Stimulated activated CD4-positive, alpha-beta T cell treated with anti-CD3 and anti-CD28 coated beads, Interleukin-15, amount 100 ng/mL, for 48 hours (primary cell): ENCODE data around the gene ASCL2.
"Not testable (repeated sequence)": the region's sequence is repeated elsewhere in the genome, so short reads cannot be mapped to it uniquely, and the experiment has no call there.

Experiments used
- DNase-seq, 2 donors: peaks; one replicate each; pipeline ENCODE4 v3.0.0-alpha.2; 2020; ENCODE audit warnings: low read depth in 2 of 2

The ASCL2 gene

DNA sequence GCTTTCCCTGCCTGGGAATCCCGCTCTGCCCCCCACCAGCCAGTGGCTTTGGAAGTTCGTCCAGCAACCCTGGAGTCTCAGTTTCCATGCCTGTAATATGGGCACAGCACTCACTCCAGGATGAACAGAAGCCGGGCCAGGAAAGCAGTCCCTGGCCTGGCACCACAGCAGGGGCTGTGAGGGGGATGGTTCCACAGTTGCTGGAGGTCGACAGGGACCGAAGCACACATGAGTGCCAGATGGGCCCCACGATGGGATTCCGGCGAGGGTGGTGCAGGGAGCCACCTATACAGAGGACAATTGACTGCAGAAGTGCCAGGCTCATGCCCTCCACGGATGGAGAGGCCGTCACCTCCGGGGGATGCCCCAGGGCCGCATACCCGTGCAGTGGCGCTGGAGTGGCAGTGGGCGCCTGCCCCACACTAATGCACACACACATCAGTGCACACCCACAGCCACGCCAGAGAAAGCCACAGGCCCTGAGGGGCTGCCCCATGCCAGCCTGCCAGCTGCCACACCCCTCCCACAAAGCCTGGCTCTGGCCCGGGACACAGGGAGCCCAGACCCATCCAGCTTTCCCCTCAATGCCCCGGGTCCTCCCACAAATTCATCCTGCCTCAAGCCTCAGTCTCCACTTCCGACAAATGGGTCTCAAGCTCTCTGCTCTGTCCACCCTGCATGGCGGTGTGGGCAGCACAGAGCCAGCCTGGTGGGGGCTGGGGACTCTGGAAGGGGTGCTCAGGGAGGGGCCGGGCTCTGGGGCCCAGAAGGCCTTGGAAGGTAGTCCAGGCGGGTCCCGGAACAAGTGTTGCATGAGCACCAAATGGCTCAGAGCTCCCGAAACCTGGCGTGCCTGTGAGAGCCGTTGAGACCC is 9.7 kb downstream of the ASCL2 start:
- no peak for DNase-seq

DNA sequence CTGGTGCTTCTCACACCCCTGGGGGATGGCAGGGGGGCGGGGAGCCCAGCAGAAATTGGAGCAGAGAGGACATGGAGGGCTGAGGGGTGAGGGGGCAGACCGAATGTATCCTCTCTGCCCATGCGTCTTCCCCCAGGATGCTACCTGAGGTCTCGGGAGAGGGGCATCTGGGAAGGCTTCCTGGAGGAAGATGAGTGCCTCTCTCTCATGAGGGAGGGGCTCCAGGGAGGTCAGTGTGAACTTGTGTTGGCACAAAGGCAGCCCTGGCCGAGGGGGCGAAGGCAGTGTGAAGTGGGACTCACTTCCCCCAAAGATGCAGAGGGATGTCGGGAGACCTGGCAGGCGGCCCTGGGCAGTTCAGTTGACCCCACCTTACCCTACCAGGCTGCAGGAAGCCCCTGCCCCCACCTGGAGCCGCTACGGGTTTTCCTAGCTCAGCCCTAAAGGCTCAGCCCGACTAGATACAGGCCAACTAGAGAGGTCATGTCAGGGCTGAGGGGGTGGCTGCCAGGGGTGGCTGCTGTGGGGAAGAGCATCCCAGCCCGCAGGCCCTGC is 10.4 kb downstream of the ASCL2 start:
- DNase-seq = no peak

DNA sequence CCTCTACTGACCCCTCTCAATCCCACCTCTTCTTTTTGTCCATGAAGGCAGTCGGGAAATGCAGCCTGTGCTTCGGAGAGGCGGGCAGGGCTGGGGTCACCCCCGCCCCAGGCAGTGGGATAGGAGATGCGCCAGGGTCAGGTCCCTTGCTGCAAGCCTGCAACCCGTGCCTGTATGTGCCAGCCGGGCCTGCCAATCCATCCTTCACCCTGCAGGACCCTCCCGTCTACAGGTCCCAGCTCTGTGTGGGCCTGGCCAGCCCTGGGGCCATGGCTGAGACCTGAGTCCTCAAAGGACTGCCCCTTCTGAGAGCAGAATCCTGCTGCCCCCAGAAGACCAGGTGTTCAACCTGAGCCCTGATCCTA is 10.9 kb downstream of the ASCL2 start:
- DNase-seq = no peak

- DNase-seq = no peak
Measured at GRCh38 chr11:2258501-2259465, 11.6 kb downstream of the ASCL2 start.

GRCh38 chr11:2256951-2257700 is 13.3 kb downstream of the ASCL2 start:
- no peak for DNase-seq

GRCh38 chr11:2256293-2256913 is 14.0 kb downstream of the ASCL2 start:
- no peak for DNase-seq

DNA sequence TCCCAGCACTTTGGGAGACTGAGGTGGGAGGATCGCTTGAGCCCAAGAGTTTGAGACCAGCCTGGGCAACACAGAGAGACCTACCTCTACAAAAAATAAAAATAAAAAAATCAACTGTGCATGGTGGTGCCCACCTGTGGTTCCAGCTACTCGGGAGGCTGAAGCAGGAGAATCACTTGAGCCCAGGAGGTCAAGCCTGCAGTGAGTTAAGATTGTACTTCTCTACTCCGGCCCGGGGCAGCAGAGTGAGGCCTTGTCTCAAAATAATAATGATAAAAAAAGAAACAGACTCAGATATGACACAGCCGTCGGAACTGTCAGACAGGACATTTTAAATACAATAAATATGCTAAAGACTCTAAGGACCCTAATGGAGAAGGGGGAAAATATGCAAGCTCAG is 18.4 kb downstream of the ASCL2 start:
- DNase-seq = no peak

DNA sequence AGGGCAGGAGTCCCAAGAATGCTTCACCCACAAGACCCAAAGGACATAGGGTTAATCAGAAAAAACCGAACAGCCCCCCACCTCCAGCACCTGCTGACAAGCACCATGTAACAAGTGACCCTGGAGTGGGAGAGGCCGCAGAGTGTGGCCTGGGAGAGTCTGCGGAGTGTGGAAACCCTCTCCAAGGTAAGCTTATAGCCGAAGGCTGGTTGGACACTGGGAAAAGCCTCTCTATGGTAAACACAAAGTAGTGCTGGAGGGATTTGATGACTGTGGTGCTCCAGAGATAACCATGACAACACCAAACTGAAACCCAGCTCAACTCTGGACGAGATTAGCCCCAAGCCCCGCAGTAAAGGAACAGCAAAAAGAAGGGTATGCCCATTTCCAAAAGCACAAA is 19.2 kb downstream of the ASCL2 start:
- no peak for DNase-seq

DNA sequence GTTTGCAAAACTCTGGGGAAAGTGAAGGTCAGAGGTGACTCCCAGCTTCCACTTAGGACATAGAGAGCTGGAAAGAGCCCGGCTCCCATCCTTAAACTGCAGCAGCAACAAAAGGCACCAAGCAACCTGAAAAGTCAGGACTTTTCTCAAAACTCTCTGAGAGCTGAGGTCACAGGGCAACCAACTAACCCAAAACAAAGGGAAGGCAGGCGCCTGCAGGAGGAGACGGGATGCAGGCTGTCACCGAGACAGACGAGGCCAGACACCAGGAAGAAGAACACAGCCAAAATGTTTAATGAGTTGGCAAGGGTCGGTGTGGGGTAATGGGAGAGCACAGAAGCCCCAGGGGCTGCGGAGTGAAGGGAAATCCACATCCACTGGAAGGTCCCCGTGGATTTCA is 19.9 kb downstream of the ASCL2 start:
- DNase-seq = no peak

DNA sequence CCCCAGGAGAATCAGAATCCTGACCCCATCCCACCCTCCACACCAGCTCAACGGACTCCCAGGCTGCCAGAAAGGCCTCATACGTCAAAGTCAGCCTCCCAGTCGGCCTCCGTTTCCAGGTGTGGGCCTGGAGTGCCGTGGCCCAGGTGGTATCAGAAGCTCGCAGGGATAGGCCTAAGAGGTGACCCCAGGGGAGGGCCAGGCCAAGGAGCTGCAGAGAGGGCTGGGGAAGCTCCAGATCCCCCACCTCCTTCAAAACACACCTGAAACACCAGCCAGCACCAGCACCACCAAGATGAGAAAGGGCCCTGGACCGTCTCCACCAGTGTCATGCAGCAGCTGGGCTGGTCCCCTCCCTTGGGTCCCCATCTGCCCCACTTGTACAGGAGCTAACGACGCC is 20.3 kb downstream of the ASCL2 start:
- DNase-seq = no peak

DNA sequence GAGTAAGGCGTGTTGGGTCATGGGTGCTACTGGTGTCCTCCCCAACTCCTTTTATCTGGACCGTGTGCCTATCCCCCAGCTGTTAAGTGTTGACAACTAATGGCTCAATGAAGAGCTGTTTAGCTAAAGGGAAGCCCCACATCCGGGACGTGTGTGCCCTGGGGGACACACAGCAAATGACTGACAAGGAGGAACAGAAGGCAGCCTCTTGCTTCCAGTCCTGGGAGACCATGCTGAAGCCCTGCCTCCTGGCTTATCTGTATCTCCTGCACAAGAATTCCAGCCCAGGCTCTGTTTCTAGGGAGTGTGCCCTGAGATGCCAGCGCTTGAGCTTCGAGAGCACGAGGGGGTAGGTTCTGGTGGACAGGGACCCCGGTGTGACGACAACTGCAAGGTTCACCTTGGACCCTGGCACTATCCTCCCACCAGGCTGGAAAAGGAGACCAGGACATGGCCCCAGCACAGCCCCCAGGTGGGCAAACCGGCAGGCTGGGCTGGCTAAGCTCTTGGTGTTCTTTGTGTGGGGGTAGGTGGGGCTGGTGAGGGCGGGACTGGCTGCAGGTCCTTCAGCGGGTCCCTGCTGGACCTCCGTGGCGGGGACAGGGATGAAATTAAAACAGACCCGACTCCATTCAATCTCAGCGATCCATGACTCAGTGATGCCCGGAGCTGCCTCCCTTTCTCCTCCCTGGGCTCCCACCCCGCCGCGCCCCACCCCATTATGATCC is 21.0 kb downstream of the ASCL2 start:
- no peak for DNase-seq

DNA sequence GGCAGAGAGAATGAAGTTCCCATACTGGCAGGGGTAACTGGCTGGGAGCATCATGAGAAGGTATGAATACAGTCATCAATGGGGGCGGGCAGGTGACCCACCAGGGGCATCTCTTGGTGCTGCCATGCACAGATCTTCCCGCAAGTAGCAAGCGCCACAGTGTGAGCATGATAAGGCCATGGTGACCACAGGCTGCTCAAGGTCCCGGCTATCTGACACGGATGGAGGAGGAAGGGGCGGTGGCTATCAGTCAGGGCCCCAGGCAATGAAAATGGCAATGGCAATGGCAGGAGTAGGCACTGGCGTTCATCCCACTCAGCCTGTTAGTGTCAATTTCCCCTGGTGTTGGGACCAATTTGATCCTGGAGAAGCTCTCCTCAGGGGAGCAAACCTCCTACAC is 21.6 kb downstream of the ASCL2 start:
- no peak for DNase-seq

GRCh38 chr11:2248242-2248641 is 22.1 kb downstream of the ASCL2 start:
- DNase-seq = no peak

GRCh38 chr11:2247496-2247895 is 22.9 kb downstream of the ASCL2 start:
- no peak for DNase-seq

DNA sequence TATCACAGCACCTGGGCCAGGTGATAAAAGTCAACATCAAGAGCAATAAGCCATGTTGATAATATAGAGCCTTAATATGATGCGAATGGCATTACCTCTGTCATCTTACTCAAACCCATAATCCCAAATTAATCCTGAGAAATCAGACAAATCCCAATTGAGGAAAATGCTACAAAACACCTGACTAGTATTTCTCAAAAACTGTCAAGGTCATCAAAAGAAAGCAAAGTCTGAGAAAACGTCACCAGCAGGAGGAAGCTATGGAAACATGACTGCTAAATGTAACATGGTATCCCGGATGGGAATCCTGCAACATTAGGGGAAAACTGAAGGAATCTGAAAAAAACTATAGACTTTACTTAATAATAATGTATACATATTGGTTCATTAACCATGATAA is 29.6 kb downstream of the ASCL2 start:
- no peak for DNase-seq

GRCh38 chr11:2237457-2238238 is 32.7 kb downstream of the ASCL2 start:
- no peak for DNase-seq

GRCh38 chr11:2236381-2237134 is 33.8 kb downstream of the ASCL2 start:
- DNase-seq = not testable (repeated sequence)

- DNase-seq = no peak
Measured at GRCh38 chr11:2235588-2236326, 34.6 kb downstream of the ASCL2 start.
